Adipocyte (in vitro differentiated cells): ENCODE data around the gene SMARCAL1.
A peak's percentile ranks its signal among the peaks of the same experiment; 100 is the strongest.
"Not testable (repeated sequence)": the region's sequence is repeated elsewhere in the genome, so short reads cannot be mapped to it uniquely, and the experiment has no call there.

Experiments used
- DNase-seq: peaks from one replicate; pipeline ENCODE4 v3.0.0-alpha.2; 2015; ENCODE audit warnings: low read depth
- H3K27me3 ChIP-seq: replicated peaks from 2 replicates; pipeline ENCODE4 v1.7.0; 2013; ENCODE audit warnings: mild to moderate bottlenecking, low read length, moderate library complexity; ENCODE audit not compliant: control insufficient read depth, insufficient read depth
- H3K36me3 ChIP-seq: 2 replicates; pipeline ENCODE4 v1.7.0; 2013; ENCODE audit warnings: low read length, mild to moderate bottlenecking, moderate library complexity; ENCODE audit not compliant: control insufficient read depth, insufficient read depth, severe bottlenecking
- H3K4me1 ChIP-seq: 2 replicates; pipeline ENCODE4 v1.7.0; 2013; ENCODE audit warnings: mild to moderate bottlenecking, low read length, moderate library complexity; ENCODE audit not compliant: control insufficient read depth, insufficient read depth
- H3K4me3 ChIP-seq: 2 replicates; pipeline ENCODE4 v1.7.0; 2013; ENCODE audit warnings: mild to moderate bottlenecking, low read length, moderate library complexity
- H3K9ac ChIP-seq: 2 replicates; pipeline ENCODE4 v1.7.0; 2013; ENCODE audit warnings: mild to moderate bottlenecking, low read length, moderate library complexity
- H3K9me3 ChIP-seq: 2 replicates; pipeline ENCODE4 v1.7.0; 2013; ENCODE audit warnings: mild to moderate bottlenecking, low read length, moderate library complexity; ENCODE audit not compliant: control insufficient read depth

Gene SMARCAL1

DNA sequence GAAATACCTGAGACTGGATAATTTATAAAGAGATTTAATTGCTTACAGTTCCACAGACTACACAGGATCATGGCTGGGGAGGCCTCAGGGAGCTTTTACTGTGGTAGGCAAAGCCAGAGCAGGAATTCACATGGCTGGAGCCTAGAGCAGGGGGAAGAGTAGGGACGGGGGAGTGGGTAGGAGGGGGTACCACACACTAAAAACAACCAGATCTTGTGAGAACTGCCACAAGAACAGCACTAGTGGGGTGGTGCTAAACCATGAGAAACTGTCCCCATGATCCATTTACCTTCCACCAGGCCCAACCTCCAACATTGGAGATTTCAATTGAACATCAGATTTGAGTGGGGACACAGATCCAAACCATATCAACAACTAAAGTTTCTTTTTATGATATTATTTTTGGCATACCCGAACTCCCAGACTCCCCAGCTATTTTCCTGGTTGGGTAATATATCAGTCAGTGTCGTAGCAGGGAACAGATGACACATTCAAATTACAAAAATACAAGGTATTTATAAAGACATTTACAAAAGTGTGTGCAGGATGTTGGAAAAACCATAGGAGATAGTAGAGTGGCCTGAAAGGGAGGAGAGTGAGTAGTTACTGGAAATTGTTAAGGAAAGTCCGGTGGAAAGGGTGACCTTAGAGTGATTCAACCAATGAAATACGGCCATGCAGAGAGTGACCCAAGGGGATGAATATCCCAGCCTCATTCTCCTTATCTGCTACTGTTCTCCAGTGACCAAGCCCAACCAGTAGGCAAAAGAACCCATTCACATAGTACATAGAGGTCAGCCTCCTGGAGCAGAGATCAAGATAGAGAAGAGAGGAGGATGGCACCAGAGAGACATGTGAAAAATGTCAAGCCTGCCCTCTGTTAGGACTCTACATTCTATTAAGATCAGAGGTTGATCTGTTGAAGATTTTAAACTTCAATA is 95.2 kb downstream of the SMARCAL1 start:
- Histone ChIP-seq H3K4me3 (no peak overlapping the region), H3K27me3 (no peaks in the 10 kb centered on the region), H3K9ac (no peak overlapping the region), H3K4me1 (peaks cover 36% of the 10 kb centered on the region), H3K36me3 (peaks cover 52% of the 10 kb centered on the region), H3K9me3 (no peaks in the 10 kb centered on the region)
- no peak for DNase-seq

DNA sequence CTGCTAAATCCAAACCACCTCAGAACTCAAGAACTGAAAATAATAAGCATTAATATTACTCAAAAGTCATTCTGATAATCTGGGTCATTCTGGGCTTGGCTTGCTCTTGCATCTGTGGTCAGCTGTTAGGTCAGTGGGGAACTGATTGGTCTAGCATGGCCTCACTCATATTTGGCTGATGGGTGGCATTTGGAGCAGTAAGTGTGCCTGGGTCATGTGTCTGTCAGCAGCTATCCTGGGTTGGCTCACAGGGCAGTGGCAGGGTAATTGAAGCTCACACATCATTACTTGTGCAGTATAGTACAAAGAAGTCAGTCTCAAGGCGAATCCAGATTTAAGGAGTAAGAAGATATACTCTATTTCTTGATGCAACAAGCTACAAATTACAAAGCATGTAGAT is 95.9 kb downstream of the SMARCAL1 start:
- no peak for DNase-seq
- no peaks in the 10 kb centered on the region for H3K27me3 ChIP-seq
- peaks cover 44% of the 10 kb centered on the region for H3K36me3 ChIP-seq
- no peak overlapping the region for H3K9ac ChIP-seq
- H3K4me1 ChIP-seq = peaks cover 29% of the 10 kb centered on the region
- H3K9me3 ChIP-seq = no peaks in the 10 kb centered on the region
- H3K4me3 ChIP-seq = no peak overlapping the region

DNA sequence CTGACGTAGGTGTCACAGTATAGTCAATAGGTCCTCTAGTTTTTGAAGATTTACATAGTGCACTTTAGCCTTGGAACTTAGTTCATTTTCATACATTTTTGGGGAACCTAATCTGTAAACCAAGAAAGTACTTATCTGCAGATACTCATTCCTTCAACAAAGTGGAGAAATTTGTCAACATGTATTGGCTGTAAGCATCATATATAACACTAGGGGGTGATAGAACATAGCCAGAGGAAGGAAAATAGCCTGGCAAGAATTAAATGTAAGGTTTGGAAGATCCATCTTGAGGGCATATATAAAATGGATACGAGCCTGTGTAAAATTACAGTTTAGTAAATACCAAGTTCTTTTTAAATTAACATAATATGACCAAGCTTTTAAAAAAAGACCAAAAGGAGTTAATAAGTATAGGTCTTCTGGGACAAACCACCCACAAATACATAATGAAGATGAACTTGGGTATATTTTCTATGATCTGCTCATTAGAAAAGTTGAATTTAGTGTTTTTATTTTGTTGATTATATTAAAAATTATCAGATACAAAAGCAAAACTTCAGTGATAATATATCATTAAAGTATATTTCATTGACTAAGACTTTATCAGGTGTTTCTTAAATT is 104.6 kb downstream of the SMARCAL1 start:
- Histone ChIP-seq H3K9ac (no peak overlapping the region), H3K27me3 (no peaks in the 10 kb centered on the region), H3K9me3 (no peaks in the 10 kb centered on the region), H3K4me1 (peaks cover 10% of the 10 kb centered on the region), H3K36me3 (no peaks in the 10 kb centered on the region), H3K4me3 (no peak overlapping the region)
- DNase-seq = peak; percentile 88

DNA sequence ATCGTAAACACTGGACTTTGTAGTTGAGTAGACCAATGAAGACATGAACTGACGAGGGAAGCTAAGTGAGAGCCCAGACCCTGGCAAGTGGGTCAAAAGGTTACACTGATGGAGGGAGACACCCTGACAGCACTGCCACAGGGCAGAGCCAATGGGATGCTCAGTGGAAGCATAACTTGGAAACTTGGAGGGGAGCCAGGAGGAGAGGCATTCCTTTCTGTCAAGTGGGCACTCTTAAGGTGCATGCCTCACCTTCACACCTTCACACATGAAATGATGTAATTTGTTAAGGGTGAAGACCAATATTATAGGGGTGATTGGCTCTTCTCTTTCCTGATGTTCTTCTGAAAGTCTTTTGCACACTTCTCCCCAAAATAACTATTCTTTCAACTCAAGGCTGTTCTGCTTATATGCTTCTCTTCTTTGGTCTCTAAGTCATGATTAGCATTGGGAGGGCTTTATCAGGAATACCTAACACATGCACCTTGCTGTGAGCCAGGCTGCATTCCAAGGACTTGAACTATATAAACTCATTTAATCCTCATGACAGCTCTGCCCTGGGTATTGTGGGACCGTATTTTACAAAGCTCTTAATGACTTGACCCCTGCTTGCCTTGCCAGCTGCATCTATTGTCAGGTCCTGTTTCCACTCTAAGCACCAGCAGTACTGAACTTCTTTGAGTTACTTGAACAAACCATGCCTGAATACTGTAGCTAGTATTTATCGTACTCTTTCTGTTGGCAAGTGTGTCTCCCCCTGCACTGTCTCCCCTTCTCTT is 105.4 kb downstream of the SMARCAL1 start:
- Histone ChIP-seq H3K9ac (no peak overlapping the region), H3K4me3 (no peak overlapping the region), H3K9me3 (no peaks in the 10 kb centered on the region), H3K36me3 (no peaks in the 10 kb centered on the region), H3K27me3 (no peaks in the 10 kb centered on the region), H3K4me1 (peaks cover 10% of the 10 kb centered on the region)
- DNase-seq = no peak

DNA sequence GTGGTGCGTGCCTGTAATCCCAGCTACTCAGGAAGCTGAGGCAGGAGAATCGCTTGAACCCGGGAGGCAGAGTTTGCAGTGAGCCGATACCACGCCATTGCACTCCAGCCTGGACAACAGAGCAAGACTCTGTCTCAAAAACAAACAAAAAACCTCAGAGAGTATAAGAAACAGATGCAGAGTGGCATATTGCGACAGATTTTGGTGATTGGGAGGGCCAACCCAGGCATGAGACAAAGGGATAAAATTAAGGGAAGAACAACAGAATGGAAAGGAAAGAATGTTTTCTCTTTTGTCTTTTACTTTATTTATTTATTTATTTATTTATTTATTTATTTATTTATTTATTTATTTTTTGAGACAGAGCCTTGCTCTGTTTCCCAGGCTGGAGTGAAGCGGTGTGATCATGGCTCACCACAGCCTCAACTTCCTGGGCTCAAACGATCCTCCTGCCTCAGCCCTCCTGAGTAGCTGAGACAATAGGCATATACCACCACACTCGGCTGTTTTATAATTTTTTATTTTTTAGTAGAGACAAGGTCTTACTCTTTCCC is 106.4 kb downstream of the SMARCAL1 start:
- DNase-seq = peak; percentile 62
- not testable (repeated sequence) for H3K36me3 ChIP-seq, H3K4me3 ChIP-seq, H3K9ac ChIP-seq, H3K27me3 ChIP-seq, H3K4me1 ChIP-seq, H3K9me3 ChIP-seq

DNA sequence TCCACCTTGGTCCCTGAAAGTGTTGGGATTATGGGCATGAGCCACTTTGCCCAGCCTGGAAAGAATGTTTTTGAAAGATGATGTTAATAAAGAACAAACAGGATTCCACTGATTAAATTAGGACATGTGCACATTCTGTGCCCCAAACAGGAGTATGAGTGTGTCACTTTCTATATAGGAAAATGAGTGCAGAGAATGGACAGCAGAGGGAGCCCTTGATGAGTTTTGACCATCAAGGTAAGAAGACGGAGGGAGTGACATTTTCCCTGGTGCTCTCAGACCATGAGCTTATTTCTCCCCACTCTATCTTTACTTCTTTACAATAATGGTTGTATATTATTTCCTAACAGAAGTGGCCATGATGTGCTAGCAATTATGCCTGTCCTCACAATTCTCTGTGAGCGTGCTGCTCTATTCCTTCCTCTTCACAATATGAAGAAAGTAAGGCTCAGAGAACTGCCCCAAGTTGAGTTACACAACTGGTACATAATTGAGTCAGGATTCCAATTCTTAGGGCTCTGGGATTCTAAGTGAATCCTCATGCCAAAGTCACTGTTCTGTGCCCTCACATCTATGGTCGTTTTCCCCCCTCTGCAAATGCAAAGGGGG is 107.0 kb downstream of the SMARCAL1 start:
- peak; percentile 95 for DNase-seq
- Histone ChIP-seq H3K9ac (no peak overlapping the region), H3K36me3 (no peaks in the 10 kb centered on the region), H3K4me1 (peaks cover 10% of the 10 kb centered on the region), H3K27me3 (no peaks in the 10 kb centered on the region), H3K9me3 (no peaks in the 10 kb centered on the region), H3K4me3 (no peak overlapping the region)

DNA sequence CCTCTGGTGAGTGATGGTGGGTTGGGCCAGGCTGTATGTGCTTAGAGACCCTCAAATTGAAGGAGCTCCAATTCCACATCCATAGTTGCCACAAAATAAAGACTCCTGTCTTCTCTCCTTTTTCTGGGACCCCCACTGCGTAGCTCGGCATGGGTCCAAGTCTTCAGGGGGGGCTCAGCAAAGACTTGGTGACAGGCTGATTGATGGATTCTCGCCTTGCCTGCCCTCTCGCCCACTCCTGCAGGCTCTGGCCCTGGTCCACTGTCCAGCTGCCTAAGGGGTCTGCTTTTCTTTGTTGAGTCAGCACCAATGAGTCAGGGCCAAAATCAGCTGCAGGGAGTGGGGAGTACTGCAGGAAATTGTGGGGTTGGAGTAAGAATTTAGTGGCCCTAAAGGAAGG is 107.8 kb downstream of the SMARCAL1 start:
- Histone ChIP-seq H3K9ac (no peak overlapping the region), H3K4me3 (no peak overlapping the region), H3K27me3 (no peaks in the 10 kb centered on the region), H3K4me1 (peaks cover 10% of the 10 kb centered on the region), H3K9me3 (no peaks in the 10 kb centered on the region), H3K36me3 (no peaks in the 10 kb centered on the region)
- no peak for DNase-seq

DNA sequence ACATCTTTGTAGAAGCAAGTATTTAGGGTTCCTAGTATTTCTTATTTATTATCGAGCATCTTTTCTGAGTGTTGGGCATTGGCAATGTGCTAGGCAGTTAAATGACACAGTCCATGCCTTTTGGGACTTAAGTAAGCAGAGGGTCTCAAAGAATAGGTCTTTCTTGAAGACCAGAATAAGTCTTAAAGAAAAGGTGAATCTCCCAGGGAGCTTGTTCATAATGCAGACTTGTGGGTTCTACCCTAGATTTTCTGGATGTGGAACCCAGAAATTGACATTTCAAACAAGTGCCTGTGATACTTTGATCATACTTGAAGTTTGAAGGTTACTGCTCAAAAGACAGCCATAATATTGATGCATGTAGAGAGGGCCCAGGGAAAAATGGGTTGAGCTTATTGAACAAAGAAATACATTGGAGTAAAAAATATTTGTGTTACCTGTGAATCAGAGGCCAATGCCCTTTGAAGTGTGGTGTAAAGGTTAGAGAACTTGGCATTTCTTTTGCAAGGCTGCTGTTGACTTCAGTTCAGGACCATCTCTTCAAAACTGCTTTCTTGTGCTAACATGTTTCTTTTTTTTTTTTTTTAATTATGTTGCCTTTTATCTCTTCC is 110.7 kb downstream of the SMARCAL1 start:
- H3K9me3 ChIP-seq = no peaks in the 10 kb centered on the region

DNA sequence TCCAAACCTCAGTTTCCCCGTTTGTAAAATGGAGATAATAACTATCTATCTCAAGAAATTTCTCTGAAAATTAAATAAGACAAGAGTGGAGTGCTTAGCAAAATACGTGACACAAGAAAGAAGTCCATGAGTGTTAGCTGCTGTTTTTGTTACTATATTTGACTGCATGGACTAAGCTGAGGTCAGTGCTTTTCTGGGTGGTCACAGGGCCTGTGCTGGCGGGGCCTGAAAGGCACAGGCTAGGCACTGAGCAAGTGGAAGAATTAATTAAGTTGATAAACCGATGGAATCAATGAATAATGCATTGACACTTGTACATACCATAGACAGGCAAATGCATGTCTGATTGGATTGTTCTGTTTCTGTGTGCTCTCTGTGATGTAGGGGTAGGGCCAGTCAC is 113.7 kb downstream of the SMARCAL1 start:
- DNase-seq = no peak
- no peaks in the 10 kb centered on the region for H3K36me3 ChIP-seq
- no peak overlapping the region for H3K9ac ChIP-seq

More for the DNA sequence above, 110.7 kb downstream of the SMARCAL1 start:
- H3K4me1 ChIP-seq = peaks cover 10% of the 10 kb centered on the region
- DNase-seq = no peak
- no peak overlapping the region for H3K9ac ChIP-seq
- H3K27me3 ChIP-seq = no peaks in the 10 kb centered on the region
- H3K4me3 ChIP-seq = no peak overlapping the region
- no peaks in the 10 kb centered on the region for H3K36me3 ChIP-seq

DNA sequence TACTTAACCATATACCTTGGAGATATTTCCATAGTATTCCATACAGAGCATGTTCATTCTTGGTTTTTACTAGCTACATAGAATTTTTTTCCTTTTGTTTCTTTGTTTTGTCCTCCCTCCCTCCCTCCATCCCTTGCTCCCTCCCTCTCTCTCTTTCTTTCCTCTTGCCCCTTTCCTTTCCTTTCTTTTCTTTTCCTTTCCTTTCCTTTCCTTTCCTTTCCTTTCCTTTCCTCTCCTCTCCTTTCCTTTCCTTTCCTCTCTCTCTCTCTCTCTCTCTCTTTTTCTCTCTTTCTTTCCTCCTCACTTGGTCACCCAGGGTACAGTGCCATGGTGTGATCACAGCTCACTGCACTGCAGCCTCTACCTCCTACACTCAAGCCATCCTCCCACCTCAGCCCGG is 114.7 kb downstream of the SMARCAL1 start:
- no peak for DNase-seq
- Histone ChIP-seq H3K9me3 (no peaks in the 10 kb centered on the region), H3K36me3 (no peaks in the 10 kb centered on the region), H3K9ac (no peak overlapping the region), H3K4me3 (no peak overlapping the region), H3K27me3 (no peaks in the 10 kb centered on the region), H3K4me1 (no peaks in the 10 kb centered on the region)

More for the DNA sequence above, 113.7 kb downstream of the SMARCAL1 start:
- Histone ChIP-seq H3K4me1 (no peaks in the 10 kb centered on the region), H3K9me3 (no peaks in the 10 kb centered on the region), H3K4me3 (no peak overlapping the region), H3K27me3 (no peaks in the 10 kb centered on the region)
